SK-N-MC (cell line): ENCODE measurements around the gene HJURP.

Source experiments
- DNase-seq: peaks from one replicate; pipeline ENCODE4 v3.0.0-alpha.2; 2011; ENCODE audit warnings: low read depth, low spot score
- H3K27ac ChIP-seq: fragments of 200-600 bp; sonication (generic); 2 replicates; pipeline ENCODE4 v1.5.1; 2016; ENCODE audit warnings: mixed run types
- H3K36me3 ChIP-seq: fragments of 200-600 bp; sonication (generic); 2 replicates; pipeline ENCODE4 v1.6.1; 2017; ENCODE audit warnings: antibody characterized with exemption, low read length, mixed read lengths; ENCODE audit not compliant: insufficient read depth
- H3K4me3 ChIP-seq: fragments of 200-600 bp; sonication (generic); 2 replicates; pipeline ENCODE4 v1.5.1; 2016
- H3K9ac ChIP-seq: fragments of 200-600 bp; sonication (generic); 2 replicates; pipeline ENCODE4 v1.8.0; 2017; ENCODE audit warnings: mixed run types, mixed read lengths; ENCODE audit not compliant: insufficient read length
- H3K9me3 ChIP-seq: fragments of 200-600 bp; sonication (generic); 2 replicates; pipeline ENCODE4 v1.6.1; 2017; ENCODE audit warnings: low read depth, mild to moderate bottlenecking, antibody characterized with exemption, low read length, moderate library complexity, mixed read lengths
- EZH2 ChIP-seq: fragments of 200-600 bp; sonication (generic); IDR thresholded peaks from one replicate; pipeline ENCODE4 v1.6.1; 2017; ENCODE audit warnings: antibody characterized with exemption
- FOXP2 ChIP-seq: optimal IDR thresholded peaks from 2 replicates; pipeline ENCODE3; 2011; ENCODE audit warnings: mild to moderate bottlenecking, moderate library complexity; ENCODE audit not compliant: insufficient read depth; ENCODE audit errors: extremely low read length, control extremely low read depth
- POLR2AphosphoS5 ChIP-seq: IDR thresholded peaks from 2 replicates; pipeline ENCODE4 v1.6.1; 2012; ENCODE audit warnings: mild to moderate bottlenecking, low read depth, low read length, borderline replicate concordance

Gene HJURP

DNA sequence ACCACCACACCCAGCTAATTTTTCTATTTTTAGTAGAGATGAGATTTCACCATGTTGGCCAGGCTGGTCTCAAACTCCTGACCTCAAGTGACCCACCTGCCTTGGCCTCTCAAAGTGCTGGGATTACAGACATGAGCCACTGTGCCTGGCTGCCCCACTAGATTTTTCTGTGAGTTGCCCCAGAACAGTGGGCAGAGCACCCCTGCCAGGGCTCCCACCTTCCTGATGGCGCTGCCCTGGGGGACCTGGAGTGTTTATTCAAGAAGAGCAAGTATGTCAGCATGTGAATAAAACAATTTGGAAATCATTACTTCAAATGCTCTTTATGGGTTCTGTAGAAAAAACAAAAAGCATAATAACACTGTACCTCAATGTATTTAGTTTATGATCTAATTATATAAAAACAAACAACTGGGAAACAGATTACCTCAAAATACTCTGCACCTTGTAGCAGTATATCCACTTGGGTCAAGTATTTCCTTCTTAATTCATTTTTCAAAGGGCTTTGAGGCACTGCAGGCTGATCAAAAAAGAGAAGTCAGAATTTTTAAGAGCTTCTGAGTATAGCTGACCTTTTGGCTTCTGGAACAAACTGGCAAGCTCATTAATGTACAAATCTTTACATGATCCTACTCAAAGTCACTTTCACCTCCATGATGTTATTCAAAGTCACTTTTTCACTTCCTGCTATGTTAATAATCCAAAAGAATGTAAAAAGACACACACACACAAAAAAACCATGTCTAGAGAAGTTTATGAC is 8.9 kb downstream of the HJURP start:
- no peak for DNase-seq
- TF ChIP-seq POLR2AphosphoS5 = no peak
- TF ChIP-seq EZH2 = no peak
- TF ChIP-seq FOXP2 = no peak
- no peak overlapping the region for H3K9ac ChIP-seq
- no peak overlapping the region for H3K27ac ChIP-seq
- H3K9me3 ChIP-seq = no peaks in the 10 kb centered on the region
- peaks cover 100% of the 10 kb centered on the region for H3K36me3 ChIP-seq
- no peak overlapping the region for H3K4me3 ChIP-seq

DNA sequence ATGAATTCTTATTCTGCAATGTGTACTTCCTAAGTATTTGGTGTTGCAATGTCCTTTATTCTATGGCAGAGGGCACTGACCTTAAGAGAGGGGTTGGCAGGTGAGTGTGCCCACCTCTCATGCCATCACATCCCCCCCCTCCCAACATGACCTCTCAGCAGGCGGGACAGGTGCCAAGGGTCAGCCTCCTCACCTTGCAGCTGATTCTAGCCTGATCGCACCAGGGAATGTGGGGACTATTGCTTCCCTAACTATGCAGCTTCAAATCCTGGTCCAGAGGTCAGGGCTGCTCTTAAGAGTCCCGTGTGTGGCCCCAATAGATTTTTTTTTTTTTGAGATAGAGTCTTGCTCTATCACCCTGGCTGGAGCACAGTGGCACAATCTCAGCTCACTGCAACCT is 9.5 kb downstream of the HJURP start:
- peaks cover 100% of the 10 kb centered on the region for H3K36me3 ChIP-seq
- TF ChIP-seq FOXP2 (no peak), EZH2 (no peak), POLR2AphosphoS5 (no peak)
- no peak overlapping the region for H3K9ac ChIP-seq
- H3K27ac ChIP-seq = no peak overlapping the region
- no peak overlapping the region for H3K4me3 ChIP-seq
- no peak for DNase-seq
- H3K9me3 ChIP-seq = no peaks in the 10 kb centered on the region

DNA sequence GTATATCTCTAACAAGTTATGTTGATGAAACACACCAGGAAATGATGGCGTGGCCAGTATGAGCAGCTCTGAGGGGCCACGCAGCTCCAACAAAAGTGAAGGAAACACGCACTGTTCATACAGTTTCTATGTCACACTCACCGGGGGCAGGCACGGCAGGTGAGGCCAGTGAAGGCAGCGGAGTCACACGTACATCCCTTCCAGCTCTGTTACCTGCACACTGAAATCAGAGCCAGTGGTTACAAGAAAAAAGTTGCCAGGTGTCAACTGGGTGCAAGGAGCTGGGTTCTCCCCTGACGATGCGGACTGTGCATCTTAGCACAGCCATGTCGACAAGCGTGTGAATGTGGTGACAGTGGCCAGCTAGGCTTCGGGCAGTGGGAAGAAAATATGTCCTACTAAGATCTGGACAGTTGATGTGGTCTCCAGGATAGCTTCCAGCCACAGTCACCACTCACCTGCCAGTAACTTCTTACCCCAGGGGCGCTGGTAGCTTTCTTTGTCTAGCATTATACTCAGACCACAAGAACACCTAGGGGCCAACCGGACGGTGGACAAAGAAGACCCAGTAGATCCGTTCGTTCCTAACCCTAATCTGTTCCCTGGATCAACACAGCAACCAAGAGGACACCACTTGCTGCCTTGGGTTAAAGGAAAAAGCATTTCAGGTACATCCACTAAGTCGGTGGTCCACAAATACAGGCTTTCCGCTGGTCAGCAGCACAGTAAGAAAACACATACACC is 10.1 kb downstream of the HJURP start:
- DNase-seq = no peak
- Histone ChIP-seq H3K9ac (no peak overlapping the region), H3K27ac (no peak overlapping the region), H3K4me3 (no peak overlapping the region), H3K9me3 (no peaks in the 10 kb centered on the region), H3K36me3 (peaks cover 100% of the 10 kb centered on the region)
- TF ChIP-seq EZH2 = no peak
- no peak for TF ChIP-seq POLR2AphosphoS5
- TF ChIP-seq FOXP2 = no peak

DNA sequence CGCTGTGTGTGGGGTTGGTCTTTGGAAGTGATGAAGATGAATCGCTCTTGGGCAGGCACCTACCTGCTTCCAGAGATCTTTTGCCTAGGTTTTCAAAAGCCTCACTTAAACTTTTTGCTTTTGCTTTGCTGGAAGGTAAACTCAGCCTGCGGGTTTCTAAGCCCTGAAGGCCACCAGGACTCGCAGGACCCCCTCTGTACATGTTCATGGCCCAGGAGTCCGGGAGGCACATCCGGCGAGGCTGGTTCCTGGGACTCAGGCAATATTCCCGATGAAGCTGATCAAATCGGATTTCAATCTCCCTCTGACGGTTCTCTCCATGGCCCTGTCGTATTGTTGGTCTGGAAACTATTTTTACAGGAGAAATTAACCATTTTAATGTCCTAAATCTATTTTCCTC is 13.2 kb downstream of the HJURP start:
- no peaks in the 10 kb centered on the region for H3K9me3 ChIP-seq
- TF ChIP-seq FOXP2 (no peak), POLR2AphosphoS5 (0 out of 2 replicates have a peak, but pooled peaks have one; percentile 5), EZH2 (no peak)
- H3K9ac ChIP-seq = no peak overlapping the region
- DNase-seq = no peak
- no peak overlapping the region for H3K27ac ChIP-seq
- H3K36me3 ChIP-seq = peaks cover 100% of the 10 kb centered on the region
- no peak overlapping the region for H3K4me3 ChIP-seq

DNA sequence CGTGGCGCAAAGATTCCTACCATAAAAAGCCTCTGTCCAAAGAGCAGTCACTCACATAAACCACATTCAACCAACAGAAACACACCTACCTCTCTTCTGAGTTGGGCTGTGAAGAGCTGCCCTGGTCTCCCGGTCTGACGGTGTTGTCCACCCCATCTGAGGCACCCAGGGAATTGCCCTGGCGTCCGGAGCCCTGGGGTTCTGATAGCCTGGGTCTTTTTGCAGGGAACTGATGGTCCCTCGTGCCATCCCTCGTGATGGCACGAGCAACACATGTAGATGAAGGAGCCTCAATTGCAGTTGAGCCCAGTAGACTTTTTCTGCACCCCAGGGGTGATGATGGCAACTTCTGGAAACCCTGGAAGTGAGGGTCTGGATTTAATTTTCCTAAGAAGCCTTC is 13.8 kb downstream of the HJURP start:
- Histone ChIP-seq H3K27ac (no peak overlapping the region), H3K36me3 (peaks cover 100% of the 10 kb centered on the region), H3K9me3 (no peaks in the 10 kb centered on the region), H3K4me3 (no peak overlapping the region), H3K9ac (no peak overlapping the region)
- TF ChIP-seq EZH2 = no peak
- TF ChIP-seq FOXP2 = no peak
- TF ChIP-seq POLR2AphosphoS5 = no peak
- DNase-seq = no peak

DNA sequence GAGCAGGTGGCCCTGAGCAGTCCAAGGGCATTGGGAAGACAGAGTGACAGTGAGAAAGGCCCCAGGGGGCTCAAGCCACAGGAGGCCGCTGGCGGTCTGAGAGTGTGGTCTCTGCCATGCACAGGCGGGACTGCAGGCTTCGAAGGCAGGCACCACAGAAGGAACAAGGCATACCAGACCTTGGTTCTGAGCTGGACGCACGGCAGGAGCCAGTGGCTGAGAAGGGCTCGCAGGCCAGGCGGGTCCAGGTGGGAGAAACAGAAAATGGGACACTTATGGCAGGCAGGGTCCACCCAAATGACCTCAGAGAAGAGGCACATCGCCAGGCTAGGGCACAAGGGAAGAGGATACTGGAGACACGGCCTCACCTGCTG is 14.9 kb downstream of the HJURP start:
- Histone ChIP-seq H3K4me3 (no peak overlapping the region), H3K9ac (no peak overlapping the region), H3K27ac (no peak overlapping the region), H3K9me3 (no peaks in the 10 kb centered on the region), H3K36me3 (peaks cover 100% of the 10 kb centered on the region)
- TF ChIP-seq EZH2 (no peak), POLR2AphosphoS5 (no peak), FOXP2 (no peak)
- no peak for DNase-seq

DNA sequence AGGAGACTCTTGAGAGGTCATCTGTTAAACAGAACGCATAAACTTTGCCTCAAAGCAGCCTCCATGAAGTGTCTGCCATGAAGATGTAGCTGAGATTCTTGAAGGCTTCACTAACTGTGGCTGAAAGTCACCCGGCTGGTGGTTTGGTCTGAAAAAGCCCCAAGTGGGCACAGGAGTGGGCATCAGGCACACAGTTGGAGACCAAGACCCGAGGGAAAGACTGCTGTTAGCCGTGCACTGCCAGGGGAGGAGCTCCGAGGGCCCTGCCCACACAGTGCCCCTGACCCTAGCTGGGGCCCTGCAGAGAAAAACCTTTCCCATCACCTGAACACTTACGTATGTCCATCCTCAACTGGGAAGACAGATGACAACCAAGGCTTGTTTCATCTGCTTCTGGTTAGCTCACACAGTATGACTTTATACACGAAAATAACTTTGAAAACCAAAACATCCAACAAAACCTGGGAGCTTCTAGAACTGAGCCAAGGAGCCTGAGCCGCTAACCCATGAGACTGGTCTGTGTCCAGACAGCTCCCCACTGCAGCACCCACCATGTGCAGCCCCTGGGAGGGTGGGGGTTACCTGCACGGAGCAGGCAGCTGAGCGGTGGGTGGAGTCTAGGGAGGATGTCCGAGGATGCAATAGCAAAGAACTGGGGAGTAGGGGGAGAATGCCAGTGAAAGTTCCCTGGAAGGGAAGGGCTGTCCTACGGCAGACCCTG is 15.4 kb downstream of the HJURP start:
- Histone ChIP-seq H3K9ac (no peak overlapping the region), H3K4me3 (no peak overlapping the region), H3K9me3 (no peaks in the 10 kb centered on the region), H3K36me3 (peaks cover 100% of the 10 kb centered on the region), H3K27ac (peak overlapping the region; percentile 56; the same call in 1 of the 2 replicates)
- DNase-seq = no peak
- TF ChIP-seq EZH2 = no peak
- no peak for TF ChIP-seq FOXP2
- no peak for TF ChIP-seq POLR2AphosphoS5

- DNase-seq = no peak
- H3K9ac ChIP-seq = no peak overlapping the region
- TF ChIP-seq EZH2 (no peak), POLR2AphosphoS5 (no peak), FOXP2 (no peak)
- H3K27ac ChIP-seq = peak overlapping the region; percentile 56
- H3K9me3 ChIP-seq = no peaks in the 10 kb centered on the region
- H3K4me3 ChIP-seq = no peak overlapping the region
- peaks cover 96% of the 10 kb centered on the region for H3K36me3 ChIP-seq
These were observed 16.1 kb downstream of the HJURP start for GRCh38 chr2:233838251-233838650.
